Chondrocyte (in vitro differentiated cells): ENCODE measurements around the gene ABHD17C. TPM values are rescaled to one million over a fixed set of nuclear protein-coding genes. Genes with fewer than 3 reads are reported as not detected.

Experiments
- DNase-seq: peaks from one replicate; pipeline ENCODE4 v3.0.0; 2021; ENCODE audit warnings: mixed read lengths, low spot score
- H3K27ac Mint-ChIP-seq: one replicate; pipeline ENCODE4 v1.8.0; 2021; ENCODE audit warnings: mild to moderate bottlenecking, moderate library complexity, mixed read lengths; ENCODE audit not compliant: unreplicated experiment
- H3K27me3 Mint-ChIP-seq: 2 replicates; pipeline ENCODE4 v1.8.0; 2021; ENCODE audit warnings: low read depth, mixed read lengths
- H3K36me3 Mint-ChIP-seq: 2 replicates; pipeline ENCODE4 v1.8.0; 2021; ENCODE audit warnings: low read depth, mixed read lengths
- H3K4me1 Mint-ChIP-seq: 2 replicates; pipeline ENCODE4 v1.8.0; 2021; ENCODE audit warnings: low read depth, mild to moderate bottlenecking, mixed read lengths
- H3K4me3 Mint-ChIP-seq: one replicate; pipeline ENCODE4 v1.8.0; 2021; ENCODE audit warnings: mild to moderate bottlenecking, moderate library complexity, mixed read lengths; ENCODE audit not compliant: unreplicated experiment
- H3K9me3 Mint-ChIP-seq: 2 replicates; pipeline ENCODE4 v1.8.0; 2021; ENCODE audit warnings: low read depth, mixed read lengths
- CTCF ChIP-seq: fragments of 200-600 bp; sonication (generic); IDR thresholded peaks from 2 replicates; pipeline ENCODE4 v1.5.0; 2021; ENCODE audit warnings: antibody characterized with exemption, mild to moderate bottlenecking, moderate library complexity
- total RNA-seq: library from RNA; stranded (reverse); gene quantifications from 3 replicates; pipeline ENCODE4 v1.2.1, GENCODE V29; 2021

ABHD17C gene
- total RNA-seq, 1 donor from 2014 or later: 8.0 TPM

- no peaks in the 10 kb centered on the region for H3K4me1 Mint-ChIP-seq
- H3K27me3 Mint-ChIP-seq: no peaks in the 10 kb centered on the region
- DNase-seq: no peak
- no peaks in the 10 kb centered on the region for H3K36me3 Mint-ChIP-seq
- H3K27ac Mint-ChIP-seq: no peak overlapping the region
- peaks cover 2% of the 10 kb centered on the region for H3K9me3 Mint-ChIP-seq
- TF ChIP-seq CTCF: no peak
- H3K4me3 Mint-ChIP-seq: no peak overlapping the region
Observed at GRCh38 chr15:80766275-80766674, 71.2 kb downstream of the ABHD17C start.

- H3K4me1 Mint-ChIP-seq: peaks cover 2% of the 10 kb centered on the region
- no peak for DNase-seq
- no peak for TF ChIP-seq CTCF
- H3K27me3 Mint-ChIP-seq: no peaks in the 10 kb centered on the region
- no peak overlapping the region for H3K27ac Mint-ChIP-seq
- no peak overlapping the region for H3K4me3 Mint-ChIP-seq
- H3K36me3 Mint-ChIP-seq: no peaks in the 10 kb centered on the region
- H3K9me3 Mint-ChIP-seq: peaks cover 2% of the 10 kb centered on the region
Observed at GRCh38 chr15:80768158-80768557, 73.0 kb downstream of the ABHD17C start.

- Mint-ChIP-seq H3K36me3 (no peaks in the 10 kb centered on the region), H3K27ac (no peak overlapping the region), H3K4me3 (no peak overlapping the region), H3K9me3 (peaks cover 2% of the 10 kb centered on the region), H3K4me1 (peaks cover 8% of the 10 kb centered on the region), H3K27me3 (no peaks in the 10 kb centered on the region)
- no peak for DNase-seq
- no peak for TF ChIP-seq CTCF
Observed at GRCh38 chr15:80769153-80769828, 74.2 kb downstream of the ABHD17C start.

GRCh38 chr15:80769829-80770705, 75.0 kb downstream of the ABHD17C start:
- no peak for DNase-seq
- Mint-ChIP-seq H3K27ac (no peak overlapping the region), H3K27me3 (no peaks in the 10 kb centered on the region), H3K4me3 (no peak overlapping the region), H3K4me1 (peaks cover 11% of the 10 kb centered on the region), H3K9me3 (peaks cover 2% of the 10 kb centered on the region), H3K36me3 (no peaks in the 10 kb centered on the region)
- TF ChIP-seq CTCF: no peak

GRCh38 chr15:80773122-80773551, 78.0 kb downstream of the ABHD17C start:
- DNase-seq: no peak
- Mint-ChIP-seq H3K9me3 (peaks cover 2% of the 10 kb centered on the region), H3K27me3 (no peaks in the 10 kb centered on the region)

More at GRCh38 chr15:80773122-80773551, 78.0 kb downstream of the ABHD17C start:
- no peaks in the 10 kb centered on the region for H3K36me3 Mint-ChIP-seq
- no peak overlapping the region for H3K27ac Mint-ChIP-seq
- no peak overlapping the region for H3K4me3 Mint-ChIP-seq
- peaks cover 37% of the 10 kb centered on the region for H3K4me1 Mint-ChIP-seq
- TF ChIP-seq CTCF: no peak
